Epithelial cell of proximal tubule (primary cell): ENCODE results near the gene CPB1. TPM values are rescaled to one million over a fixed set of nuclear protein-coding genes. Genes with fewer than 3 reads are reported as not detected.

Source experiments
- DNase-seq: peaks from one replicate; pipeline ENCODE4 v3.0.0-alpha.2; 2011; ENCODE audit warnings: low read depth
- H3K4me3 ChIP-seq: 2 replicates; pipeline ENCODE4 v1.5.1; 2011; ENCODE audit warnings: low read depth, mild to moderate bottlenecking, low read length
- total RNA-seq: library from RNA; depleted of rRNA; stranded (reverse); fragments of >200 nt; gene quantifications from 2 replicates; pipeline ENCODE4 v1.2.3, GENCODE V29; 2015
- TF ChIP-seq, protein P1 (sequence below): conservative IDR thresholded peaks from 2 replicates; pipeline ENCODE4 v1.5.1; 2012; ENCODE audit warnings: low read depth, mild to moderate bottlenecking, low read length

Gene CPB1
- total RNA-seq, 1 donor from 2014 or later = not detected

DNA sequence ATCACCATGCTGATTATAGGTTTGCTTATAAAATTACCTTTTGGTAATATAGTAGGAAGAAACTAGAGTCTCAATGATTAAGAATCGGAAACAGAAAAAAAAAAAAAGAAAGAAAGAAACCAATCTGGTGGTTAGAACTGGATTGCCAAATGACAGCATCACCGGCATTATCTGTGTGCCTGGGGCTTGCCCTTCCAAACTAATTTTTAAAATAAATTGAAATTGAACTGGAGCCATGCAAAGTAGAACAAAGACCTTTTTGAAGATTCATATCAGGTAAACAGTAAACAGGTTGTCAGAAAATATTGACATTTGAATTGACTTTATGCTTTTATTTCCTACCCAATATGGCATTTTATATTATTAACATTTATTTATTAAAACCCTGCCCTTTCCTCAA, 11.2 kb upstream of the CPB1 start:
- DNase-seq = no peak
- TF ChIP-seq, protein P1, sequence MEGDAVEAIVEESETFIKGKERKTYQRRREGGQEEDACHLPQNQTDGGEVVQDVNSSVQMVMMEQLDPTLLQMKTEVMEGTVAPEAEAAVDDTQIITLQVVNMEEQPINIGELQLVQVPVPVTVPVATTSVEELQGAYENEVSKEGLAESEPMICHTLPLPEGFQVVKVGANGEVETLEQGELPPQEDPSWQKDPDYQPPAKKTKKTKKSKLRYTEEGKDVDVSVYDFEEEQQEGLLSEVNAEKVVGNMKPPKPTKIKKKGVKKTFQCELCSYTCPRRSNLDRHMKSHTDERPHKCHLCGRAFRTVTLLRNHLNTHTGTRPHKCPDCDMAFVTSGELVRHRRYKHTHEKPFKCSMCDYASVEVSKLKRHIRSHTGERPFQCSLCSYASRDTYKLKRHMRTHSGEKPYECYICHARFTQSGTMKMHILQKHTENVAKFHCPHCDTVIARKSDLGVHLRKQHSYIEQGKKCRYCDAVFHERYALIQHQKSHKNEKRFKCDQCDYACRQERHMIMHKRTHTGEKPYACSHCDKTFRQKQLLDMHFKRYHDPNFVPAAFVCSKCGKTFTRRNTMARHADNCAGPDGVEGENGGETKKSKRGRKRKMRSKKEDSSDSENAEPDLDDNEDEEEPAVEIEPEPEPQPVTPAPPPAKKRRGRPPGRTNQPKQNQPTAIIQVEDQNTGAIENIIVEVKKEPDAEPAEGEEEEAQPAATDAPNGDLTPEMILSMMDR = no peak
- no peak overlapping the region for H3K4me3 ChIP-seq

- TF ChIP-seq, protein P1 = no peak
- H3K4me3 ChIP-seq = no peak overlapping the region
- DNase-seq = no peak
Observed at GRCh38 chr3:148816981-148817525, 10.6 kb upstream of the CPB1 start.

GRCh38 chr3:148820361-148821245, 7.0 kb upstream of the CPB1 start:
- TF ChIP-seq, protein P1 = no peak

DNA sequence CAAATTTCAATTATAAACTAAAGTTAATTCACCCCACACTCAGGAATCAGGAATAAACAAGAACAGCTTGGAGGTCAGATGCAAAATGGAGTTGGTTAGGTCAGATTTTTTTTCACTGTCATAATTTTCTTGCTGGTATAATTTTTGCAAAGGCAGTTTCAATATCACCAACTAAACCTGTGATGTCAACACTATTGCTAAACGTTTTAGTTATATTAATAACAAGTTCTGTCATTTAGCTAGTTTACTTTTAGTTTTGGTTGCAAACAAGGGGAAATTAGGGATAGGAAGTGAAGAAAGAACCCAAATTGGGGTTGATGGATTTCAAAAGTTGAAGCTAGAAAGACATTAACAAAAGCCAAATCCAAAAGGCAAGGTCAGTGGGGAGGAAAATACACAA, 4.6 kb upstream of the CPB1 start:
- no peak for DNase-seq
- TF ChIP-seq, protein P1 = no peak
- no peak overlapping the region for H3K4me3 ChIP-seq

More at GRCh38 chr3:148820361-148821245, 7.0 kb upstream of the CPB1 start:
- H3K4me3 ChIP-seq = no peak overlapping the region
- no peak for DNase-seq

DNA sequence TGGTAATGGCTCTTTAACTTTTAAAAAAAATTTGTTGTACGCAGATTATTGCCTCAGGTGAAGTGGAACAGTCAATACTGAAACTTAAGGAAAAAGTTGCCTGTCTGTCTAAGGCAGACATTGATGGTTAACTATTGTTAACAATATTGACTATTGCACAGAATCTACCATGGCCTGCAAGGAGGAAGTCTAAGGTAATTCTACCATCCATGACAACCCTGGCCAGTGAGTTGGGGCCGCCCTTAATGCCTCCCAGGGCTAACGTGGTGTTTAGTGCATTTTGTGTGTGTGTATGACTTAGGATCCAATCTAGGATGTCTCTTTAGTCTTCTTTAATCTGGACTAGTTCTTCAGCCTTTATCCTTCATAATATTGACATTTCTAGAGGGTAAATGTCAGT, 2.1 kb upstream of the CPB1 start:
- TF ChIP-seq, protein P1 = no peak
- no peak overlapping the region for H3K4me3 ChIP-seq
- DNase-seq = peak; percentile 10

- TF ChIP-seq, protein P1 = no peak
- H3K4me3 ChIP-seq = no peak overlapping the region
- DNase-seq = no peak
Observed at GRCh38 chr3:148828136-148828690, 602 bp downstream of the CPB1 start.
